ENCODE results near the gene ITGB1. TPM values are rescaled to one million over a fixed set of nuclear protein-coding genes. Genes with fewer than 3 reads are reported as not detected.
"Not testable (repeated sequence)": the region's sequence is repeated elsewhere in the genome, so short reads cannot be mapped to it uniquely, and the experiment has no call there.

The ITGB1 gene
- total RNA-seq, result 100 to 1,000 TPM in 5 of 6 donors, 10 to 100 TPM in 1; 81.8 to 316 (median 125) TPM
- 10 to 100 TPM; 44.0 to 97.3 TPM for polyA plus RNA-seq

DNA sequence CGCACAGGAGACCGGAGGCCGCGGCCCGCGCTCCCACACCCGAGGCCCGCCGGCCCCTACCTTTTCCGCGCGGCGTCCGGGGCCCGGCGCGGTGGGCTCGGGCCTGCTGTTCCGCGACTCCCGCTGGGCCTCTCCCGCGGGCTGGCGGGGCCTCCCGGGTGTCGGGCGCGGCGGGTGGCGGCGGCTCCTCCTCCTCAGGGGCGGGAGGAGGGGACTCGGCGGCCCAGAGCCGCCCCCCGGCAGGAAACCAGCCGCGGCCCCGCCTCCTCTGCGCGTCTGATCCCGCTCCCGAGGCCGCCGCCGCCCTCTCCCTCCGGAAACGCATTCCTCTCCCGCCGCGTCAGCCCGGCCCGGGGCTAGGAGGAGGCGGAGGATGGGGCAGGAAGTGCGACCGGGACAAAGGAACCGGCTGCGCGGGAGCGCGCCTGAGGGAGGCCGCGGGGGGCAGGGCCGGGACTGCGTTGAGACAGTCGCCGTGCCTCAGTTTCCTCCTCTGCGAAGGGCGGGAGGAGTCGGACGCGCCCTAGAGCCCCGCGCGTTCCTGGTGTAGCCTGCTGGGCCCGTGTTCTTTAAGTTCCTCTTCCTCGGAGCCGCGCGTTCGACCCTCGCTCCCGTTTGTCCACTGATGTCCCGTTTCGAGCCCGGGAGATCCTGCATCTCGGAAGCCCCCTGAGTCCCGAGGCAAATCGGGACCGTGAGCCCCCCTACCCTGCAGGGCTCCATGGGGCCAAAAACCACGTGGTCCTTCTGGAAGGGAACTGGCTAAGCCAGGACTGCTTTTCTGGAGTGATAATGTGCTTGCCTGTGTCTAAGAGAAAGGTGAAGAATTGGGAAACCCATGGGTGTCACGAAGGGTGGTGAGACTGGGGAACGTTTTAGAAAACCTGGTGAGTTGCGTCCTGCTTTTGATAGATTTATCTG lies at the start of gene ITGB1:
Gene ITGB1 (minus strand): TSS at position 146 of the 921 bp plus-strand sequence. CDS start 22,672 bp downstream, outside the sequence.
- FAIRE-seq, result no peak

DNA sequence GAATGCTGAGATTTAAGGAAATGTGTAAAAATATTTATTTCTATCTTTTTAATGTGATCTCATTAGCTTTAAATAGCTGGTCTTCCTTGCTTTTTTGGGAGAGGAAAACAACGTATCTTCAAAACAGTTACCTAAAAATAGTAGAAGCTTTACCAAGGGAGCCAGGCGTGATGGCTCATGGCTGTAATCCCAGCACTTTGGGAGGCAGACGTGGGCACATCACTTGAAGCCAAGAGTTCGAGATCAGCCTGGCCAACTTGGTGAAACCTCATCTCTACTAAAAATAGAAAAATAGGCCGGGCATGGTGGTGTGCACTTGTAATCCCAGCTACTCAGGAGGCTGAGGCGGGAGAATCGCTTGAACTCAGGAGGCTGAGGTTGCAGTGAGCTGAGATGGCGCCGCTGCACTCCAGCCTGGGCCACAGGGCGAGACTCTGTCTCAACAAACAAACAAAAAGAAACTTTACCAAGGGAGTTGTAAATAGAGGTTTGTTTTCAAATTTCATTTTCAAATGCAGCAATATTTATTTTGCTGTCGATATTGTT lies 48.4 kb upstream of the ITGB1 start:
- 92 to 94% methylated on average over 11 of the region's 11 CpGs for WGBS, 2 donors
- FAIRE-seq (no peak), DNase-seq (no peak), ATAC-seq (no peak)
- Histone ChIP-seq H3K36me3 (no peaks in the 10 kb centered on the region), H3K27ac (peak overlapping the region in 1 of 4 donors; percentile 73), H3K4me1 (peaks cover 0 to 6% (median 5%) of the 10 kb centered on the region in 3 donors), H3K9me3 (no peaks in the 10 kb centered on the region), H3K27me3 (no peaks in the 10 kb centered on the region), H3K4me3 (no peak overlapping the region)
- intact Hi-C loops (cut with DNase I), result loop anchor here in 2 of 3 donors (5.0 kb wide), 1 partner anchor 209 kb away; no protein-coding TSS in a partner anchor
- TF ChIP-seq, protein P1, sequence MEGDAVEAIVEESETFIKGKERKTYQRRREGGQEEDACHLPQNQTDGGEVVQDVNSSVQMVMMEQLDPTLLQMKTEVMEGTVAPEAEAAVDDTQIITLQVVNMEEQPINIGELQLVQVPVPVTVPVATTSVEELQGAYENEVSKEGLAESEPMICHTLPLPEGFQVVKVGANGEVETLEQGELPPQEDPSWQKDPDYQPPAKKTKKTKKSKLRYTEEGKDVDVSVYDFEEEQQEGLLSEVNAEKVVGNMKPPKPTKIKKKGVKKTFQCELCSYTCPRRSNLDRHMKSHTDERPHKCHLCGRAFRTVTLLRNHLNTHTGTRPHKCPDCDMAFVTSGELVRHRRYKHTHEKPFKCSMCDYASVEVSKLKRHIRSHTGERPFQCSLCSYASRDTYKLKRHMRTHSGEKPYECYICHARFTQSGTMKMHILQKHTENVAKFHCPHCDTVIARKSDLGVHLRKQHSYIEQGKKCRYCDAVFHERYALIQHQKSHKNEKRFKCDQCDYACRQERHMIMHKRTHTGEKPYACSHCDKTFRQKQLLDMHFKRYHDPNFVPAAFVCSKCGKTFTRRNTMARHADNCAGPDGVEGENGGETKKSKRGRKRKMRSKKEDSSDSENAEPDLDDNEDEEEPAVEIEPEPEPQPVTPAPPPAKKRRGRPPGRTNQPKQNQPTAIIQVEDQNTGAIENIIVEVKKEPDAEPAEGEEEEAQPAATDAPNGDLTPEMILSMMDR (IDR thresholded peaks at IDR 0.05), result no peak

More for the DNA sequence above, at the start of gene ITGB1:
- peak; percentile 88 to 95 (median 90) for ATAC-seq
- Histone ChIP-seq H3K4me1 (peaks cover 21 to 49% (median 31%) of the 10 kb centered on the region in 3 donors), H3K36me3 (no peaks in the 10 kb centered on the region), H3K9me3 (no peaks in the 10 kb centered on the region), H3K27ac (peak within 1 kb of the TSS; percentile 98 to 99 (median 98)), H3K27me3 (no peaks in the 10 kb centered on the region), H3K4me3 (peak within 1 kb of the TSS; percentile 76 to 96 (median 82))
- peak; percentile 97 to 99 (median 98) for DNase-seq
- 0% methylated on average over 62 to 94 of the region's 94 CpGs for WGBS, 2 donors
- intact Hi-C loops (cut with DNase I), result no loop called here
- TF ChIP-seq, protein P1 (IDR thresholded peaks at IDR 0.05), result no peak

DNA sequence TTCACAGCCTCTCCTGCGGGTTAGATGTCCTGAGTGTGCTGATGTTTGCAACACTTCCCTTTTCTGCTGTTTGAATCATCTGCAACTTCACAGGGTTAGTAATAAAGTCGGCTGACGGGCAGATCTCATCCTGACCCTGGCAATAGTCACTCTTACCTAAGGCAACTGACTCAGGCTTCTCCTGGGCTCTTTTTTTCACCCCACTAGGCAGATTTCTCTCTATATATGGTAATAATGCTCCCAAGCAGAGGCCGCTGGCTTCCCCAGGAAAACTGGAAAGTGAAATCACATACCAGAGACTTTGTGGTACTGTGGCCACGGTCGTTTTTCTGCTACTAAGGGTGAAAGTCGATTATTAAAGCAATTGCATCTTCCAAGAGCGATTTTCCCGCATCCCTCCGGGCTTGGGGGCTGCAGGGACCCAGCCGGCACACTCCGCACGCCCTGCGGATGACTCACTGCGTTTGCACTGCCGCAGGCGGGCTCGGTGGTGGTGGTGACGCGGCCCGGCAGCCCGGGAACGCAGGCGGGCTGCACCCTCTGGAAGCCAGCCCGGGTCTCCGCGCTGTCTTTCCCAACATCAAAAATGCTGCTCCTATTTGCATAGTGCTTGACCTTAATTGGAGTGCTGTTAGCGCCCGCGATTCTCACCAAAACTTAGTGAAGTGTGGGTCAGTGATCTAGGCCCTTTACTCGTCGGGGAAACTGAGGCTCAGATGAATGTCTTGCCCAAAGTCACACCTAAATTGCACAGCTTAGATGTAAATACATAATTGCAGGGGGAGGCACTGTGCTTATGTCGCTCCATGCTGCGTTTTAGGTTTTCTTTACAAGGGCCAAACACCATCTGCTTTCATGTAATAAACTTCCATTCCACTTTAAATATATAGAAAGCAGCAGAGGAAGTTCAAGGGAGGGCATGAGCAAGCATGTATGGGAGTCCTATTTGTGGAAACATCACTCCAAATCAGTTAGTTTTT lies 47.6 kb upstream of the ITGB1 start:
- WGBS, 2 donors, result 4 to 11% methylated on average over 34 of the region's 34 CpGs
- peak; percentile 85 to 93 (median 88) for ATAC-seq
- Histone ChIP-seq H3K27ac (peak overlapping the region; percentile 18 to 73 (median 46)), H3K4me1 (peaks cover 0 to 6% (median 5%) of the 10 kb centered on the region in 3 donors), H3K27me3 (no peaks in the 10 kb centered on the region), H3K36me3 (no peaks in the 10 kb centered on the region), H3K9me3 (no peaks in the 10 kb centered on the region), H3K4me3 (peak overlapping the region in 3 of 4 donors; percentile 18 to 50 (median 31))
- peak; percentile 61 to 86 (median 73) for DNase-seq
- TF ChIP-seq, protein P1 (IDR thresholded peaks at IDR 0.05), result no peak
- intact Hi-C loops (cut with DNase I), result loop anchor here in 2 of 3 donors (5.0 kb wide), 1 partner anchor 208 kb away; no protein-coding TSS in a partner anchor
- peak; percentile 47 for FAIRE-seq

DNA sequence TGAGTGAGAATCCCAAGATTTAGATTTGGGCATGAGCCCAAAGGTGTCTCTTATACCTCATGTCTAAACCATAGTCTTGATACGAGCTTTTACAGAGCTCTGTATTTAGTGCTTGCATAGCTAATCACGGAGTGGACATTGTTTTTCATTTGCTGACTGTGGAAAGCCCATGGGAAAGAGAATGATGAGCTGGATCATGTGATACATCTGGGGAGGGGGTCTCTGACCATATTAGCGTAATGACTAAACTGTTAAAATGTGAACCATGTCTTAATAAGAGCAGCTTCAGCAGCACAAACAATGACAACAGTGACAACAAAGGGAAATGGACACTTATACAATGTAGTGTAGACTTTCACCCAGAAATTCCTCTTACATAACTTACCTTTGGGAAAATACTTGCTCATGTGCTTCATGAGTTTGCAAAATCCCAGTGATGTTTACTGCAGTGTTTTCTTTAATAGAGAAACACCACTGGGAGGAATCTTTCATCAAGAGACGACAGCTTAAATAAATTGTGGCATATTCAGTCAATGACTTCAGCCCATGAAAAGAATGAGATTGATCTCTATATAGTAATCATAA lies 44.0 kb upstream of the ITGB1 start:
- WGBS, 2 donors, result 86 to 89% methylated on average over 4 of the region's 4 CpGs
- DNase-seq (no peak), ATAC-seq (no peak), FAIRE-seq (no peak)
- Histone ChIP-seq H3K9me3 (no peaks in the 10 kb centered on the region), H3K4me1 (peaks cover 0 to 5% (median 0%) of the 10 kb centered on the region in 3 donors), H3K27ac (no peak overlapping the region), H3K4me3 (no peak overlapping the region), H3K36me3 (no peaks in the 10 kb centered on the region), H3K27me3 (no peaks in the 10 kb centered on the region)
- intact Hi-C loops (cut with DNase I), result no loop called here
- TF ChIP-seq, protein P1 (IDR thresholded peaks at IDR 0.05), result no peak

DNA sequence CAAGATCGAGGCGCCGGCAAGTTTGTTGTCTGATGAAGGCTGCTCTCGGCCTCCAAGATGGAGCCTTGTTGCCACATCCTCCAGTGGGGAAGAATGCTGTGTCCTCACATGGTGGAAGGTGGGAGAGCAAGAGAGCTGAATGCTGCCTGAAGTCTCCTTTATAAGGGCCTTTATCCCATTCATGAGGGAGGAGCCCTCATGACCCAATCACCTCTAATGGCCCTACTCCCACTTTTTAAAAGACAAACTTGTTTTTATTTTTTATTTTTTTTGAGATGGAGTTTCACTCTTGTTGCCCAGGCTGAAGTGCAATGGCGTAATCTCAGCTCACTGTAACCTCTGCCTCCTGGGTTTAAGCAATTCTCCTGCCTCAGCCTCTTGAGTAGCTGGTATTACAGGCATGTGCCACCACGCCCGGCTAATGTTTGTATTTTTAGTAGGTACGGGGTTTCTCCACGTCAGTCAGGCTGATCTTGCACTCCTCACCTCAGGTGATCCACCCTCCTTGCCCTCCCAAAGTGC lies 40.1 kb upstream of the ITGB1 start:
- H3K4me1 ChIP-seq; H3K27ac ChIP-seq; H3K36me3 ChIP-seq; intact Hi-C loops (cut with DNase I); H3K9me3 ChIP-seq; ATAC-seq; H3K27me3 ChIP-seq; FAIRE-seq; DNase-seq; H3K4me3 ChIP-seq: not testable (repeated sequence)
- 87 to 95% methylated on average over 9 of the region's 9 CpGs for WGBS, 2 donors

All from pancreas (tissue), 10 donors.